GM15510 (cell line): ENCODE results near the gene PTPRG.

Source experiments
- POLR2A ChIP-seq: IDR thresholded peaks from 3 replicates; pipeline ENCODE4 v1.6.1; 2011; ENCODE audit warnings: borderline replicate concordance; ENCODE audit not compliant: insufficient read length; ENCODE audit errors: extremely low read depth

The PTPRG gene

DNA sequence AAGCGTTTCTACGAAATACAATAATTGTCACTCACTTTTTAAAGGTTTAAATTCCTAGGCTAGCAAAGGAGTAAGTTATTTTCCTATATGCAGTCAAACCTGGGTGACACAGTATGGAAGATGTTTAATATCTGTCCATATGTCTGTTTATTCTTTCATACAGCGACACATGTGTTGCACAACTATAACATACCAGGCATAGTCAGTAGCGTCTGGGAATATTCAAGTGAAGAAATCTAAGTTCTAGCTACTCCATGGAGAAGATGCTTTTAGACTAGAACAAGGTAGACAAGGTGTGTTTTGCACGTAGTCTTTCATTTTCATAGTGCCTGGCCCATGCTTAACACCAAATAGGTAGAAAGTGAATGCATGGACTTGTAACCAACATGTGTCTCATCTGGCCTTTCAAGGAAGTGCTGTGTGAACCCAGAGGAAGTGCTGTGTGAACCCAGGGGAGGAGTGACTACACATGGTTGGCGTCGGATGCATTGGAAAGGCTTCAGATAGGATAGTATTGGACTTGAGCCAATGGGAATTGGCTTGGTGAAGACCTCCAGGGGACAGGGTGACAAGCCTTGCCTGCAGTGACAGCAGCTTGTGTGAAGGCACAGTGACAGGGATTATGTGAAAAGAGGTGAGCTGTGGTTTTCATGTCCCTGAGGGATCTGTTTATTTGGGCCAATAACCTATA is 267.0 kb downstream of the PTPRG start:
- TF ChIP-seq POLR2A, result no peak

DNA sequence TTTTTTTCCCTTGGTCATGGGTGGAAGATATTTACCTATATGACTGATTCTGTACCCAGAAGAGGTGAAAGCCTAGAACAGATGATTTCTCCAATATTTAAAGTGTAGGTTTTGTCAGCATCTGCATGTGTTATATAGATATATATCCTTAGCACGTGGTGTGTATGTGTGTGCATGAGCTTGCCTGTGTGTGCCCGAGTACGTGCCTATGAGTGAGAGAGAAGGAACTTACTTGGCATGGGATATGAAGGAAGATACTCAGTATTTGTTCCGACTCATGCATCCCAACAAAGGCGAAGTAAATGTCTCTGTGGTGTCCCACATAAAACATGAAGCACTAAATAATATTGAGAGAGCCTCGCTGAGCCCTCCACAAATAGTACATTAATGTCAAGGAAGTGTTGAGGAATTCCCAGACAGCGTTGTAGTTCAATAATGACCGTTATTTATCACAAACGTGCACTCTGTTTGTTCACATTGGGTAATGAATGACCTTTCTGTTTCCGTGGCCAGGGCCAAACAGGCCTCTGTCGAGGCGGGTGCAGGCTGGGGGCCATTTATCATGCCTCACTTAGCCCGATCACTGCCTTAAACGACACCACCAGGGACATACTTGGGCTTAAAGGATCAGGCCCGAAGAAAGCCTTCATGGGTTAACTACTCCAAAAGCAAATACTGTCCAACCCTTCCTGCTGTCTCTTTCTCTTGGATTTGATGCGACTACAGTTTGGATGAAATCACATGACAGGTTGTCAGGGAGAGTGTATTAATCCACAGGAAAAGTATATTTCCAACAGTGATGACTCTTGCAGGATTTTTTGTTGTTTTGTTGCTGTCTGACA is 267.7 kb downstream of the PTPRG start:
- TF ChIP-seq POLR2A, result no peak

DNA sequence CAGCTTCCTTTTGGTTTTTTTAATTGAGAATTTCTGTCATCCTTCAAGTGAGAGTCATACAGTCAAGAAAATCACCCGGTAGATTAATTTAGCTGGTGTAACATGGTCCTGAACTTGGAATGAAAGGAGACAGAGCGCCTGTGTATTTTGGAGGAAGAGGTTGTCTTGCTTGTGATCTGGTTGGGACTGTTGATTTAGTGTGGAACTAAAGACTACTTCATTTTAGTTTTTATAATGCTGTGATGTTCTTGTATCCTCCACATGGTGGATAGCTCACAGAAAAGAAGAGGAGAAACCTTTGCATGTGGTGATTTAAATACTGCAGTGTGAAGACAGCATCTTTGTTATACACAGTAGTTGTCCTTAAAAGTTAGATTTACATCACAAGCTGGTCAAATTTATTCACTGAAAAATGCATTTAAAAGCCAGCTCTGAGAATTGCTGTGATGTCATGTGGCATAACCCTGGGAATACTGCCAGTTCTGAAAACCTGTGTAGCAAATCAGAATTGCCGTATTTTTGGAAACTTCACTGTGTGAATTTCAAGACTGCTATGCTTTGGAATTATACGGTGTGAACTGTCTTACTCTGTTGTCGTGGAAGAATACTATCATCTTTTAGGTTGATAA is 268.5 kb downstream of the PTPRG start:
- TF ChIP-seq POLR2A, result no peak

DNA sequence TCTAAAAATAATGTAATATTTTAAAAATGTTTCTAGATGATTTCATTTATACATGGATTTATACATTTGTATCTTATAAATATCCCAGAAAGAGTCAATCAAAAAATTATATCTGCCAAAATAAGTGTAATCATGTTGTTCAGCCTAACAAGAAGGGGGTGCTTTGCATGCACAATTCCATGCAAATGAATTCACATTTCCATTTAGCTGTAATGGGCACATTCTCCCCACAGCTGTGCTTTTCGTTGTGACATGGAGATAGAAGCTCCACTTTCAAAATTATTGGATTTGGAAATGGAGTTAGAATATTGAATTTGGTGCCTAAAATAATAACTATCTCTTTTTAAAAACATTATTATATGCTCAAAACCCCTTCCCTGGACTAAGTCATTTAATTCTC is 270.6 kb downstream of the PTPRG start:
- no peak for TF ChIP-seq POLR2A

DNA sequence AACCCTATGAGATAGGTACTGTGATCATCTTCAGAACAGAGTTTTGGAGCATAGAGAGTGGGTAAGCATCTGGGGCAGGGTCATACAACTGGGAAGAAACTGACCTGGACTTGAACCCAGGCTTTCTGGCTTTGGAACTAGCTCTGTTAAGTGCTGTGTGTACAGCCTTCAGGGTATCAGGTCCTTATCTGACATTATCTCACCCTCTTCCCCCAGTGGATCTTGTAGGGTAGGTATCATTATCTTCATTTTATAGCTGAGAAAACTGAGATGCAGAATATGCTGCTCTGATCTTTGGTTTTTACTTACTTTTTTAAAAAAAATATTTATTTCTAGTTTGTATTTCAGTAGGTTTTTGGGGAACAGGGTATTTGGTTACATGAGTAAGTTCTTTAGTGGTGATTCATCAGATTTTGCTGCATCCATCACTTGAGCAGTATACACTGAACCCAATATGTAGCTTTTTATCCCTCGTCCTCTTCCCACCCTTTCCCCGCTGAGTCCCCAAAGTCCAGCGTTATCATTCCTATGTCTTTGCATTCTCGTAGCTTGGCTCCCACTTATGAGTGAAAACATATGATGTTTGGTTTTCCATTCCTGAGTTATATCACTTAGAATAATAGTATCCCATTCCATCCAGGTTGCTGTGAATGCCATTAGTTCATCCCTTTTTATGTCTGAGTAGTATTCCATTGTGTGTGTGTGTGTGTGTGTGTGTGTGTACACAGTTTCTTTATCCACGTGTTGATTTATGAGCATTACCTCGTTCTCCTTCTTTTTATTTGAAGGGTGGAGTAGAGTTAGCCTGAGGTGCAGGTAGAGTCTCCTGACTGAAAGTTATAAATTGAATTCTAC is 271.2 kb downstream of the PTPRG start:
- no peak for TF ChIP-seq POLR2A

DNA sequence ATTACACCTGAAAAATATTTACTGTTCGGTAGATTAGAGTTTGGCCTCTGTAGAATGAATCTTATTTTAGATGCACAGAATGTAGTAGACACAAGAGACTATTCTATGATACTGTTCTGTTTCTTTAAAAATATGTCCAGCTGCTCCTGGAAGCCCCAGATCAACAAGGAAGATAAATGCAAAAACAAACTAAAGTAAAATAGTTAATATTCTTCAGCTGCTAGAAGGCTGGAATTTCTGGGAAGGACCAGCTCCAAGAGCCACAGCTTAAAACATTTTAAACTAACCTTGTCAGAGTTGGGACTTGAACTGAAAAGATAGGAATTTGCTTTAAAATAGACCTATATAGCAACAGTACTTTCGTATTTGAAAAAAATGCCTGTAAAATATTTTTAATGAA is 277.9 kb downstream of the PTPRG start:
- no peak for TF ChIP-seq POLR2A

DNA sequence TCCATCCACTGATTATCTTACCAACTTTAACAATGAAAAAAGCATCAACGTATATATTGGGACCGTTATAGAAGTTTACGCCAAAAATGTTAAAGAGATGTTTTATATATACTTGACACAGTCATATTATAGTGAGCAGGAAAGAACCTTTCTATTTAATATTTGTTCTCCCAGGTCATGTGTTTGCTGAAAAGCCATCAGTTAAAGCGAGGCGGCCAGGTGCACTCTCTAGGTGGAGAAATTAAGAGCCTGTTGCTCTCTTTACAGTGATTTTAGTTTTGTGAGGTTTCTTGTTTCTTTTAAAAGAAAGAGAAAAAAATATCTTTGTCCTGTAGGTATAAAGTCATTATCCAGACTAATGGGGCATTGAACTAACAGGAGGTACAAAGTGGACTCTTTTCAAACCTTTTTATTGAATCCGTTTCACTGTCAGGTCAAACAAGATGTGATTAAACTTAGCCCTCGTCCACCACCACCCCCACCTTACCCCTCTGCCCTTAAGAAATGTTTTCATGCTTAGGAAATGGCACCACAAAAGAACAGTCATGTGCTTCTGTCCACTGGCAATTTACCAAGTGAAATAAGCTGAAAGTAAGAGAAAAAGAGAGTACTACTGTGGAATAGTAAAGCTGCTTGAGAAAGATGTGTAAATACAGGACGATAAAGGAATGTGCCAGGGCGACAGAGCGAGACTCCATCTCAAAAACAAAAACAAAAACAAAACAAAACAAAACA is 279.9 kb downstream of the PTPRG start:
- no peak for TF ChIP-seq POLR2A

DNA sequence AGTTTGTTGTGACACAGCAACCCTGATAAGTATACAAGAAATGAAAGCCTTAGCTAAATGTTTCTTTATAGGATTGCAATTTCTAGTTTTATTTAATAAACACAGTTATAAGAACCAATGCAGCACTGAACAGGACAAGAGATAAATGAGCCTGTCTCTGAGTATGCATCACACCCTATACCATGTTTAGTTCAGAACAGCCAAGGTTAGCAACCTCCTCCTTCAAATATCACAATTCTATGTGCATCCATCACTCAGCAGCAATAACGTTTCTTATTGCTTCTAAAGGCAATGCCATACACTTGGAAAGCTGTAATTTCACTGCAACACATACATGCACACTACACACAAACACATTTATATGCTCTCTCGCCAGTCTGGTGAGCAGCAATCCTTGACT is 280.6 kb downstream of the PTPRG start:
- no peak for TF ChIP-seq POLR2A

DNA sequence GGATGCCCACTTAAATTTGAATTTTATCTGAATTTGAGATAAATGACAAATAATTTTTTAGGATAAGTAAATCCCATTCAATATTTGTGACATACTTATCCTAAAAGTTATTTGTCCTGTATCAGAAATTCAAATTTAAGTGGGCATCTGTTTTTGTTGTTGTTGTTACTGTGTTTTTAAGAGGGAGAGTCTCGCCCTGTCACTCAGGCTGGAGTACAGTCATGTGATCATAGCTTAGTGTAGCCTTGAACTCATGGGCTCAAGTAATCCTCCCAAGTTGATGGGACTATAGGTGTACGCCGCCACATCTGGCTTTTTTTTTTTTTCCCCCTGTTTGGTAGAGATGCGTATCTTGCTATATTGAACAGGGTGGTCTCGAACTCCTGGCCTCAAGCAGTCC is 283.0 kb downstream of the PTPRG start:
- no peak for TF ChIP-seq POLR2A

DNA sequence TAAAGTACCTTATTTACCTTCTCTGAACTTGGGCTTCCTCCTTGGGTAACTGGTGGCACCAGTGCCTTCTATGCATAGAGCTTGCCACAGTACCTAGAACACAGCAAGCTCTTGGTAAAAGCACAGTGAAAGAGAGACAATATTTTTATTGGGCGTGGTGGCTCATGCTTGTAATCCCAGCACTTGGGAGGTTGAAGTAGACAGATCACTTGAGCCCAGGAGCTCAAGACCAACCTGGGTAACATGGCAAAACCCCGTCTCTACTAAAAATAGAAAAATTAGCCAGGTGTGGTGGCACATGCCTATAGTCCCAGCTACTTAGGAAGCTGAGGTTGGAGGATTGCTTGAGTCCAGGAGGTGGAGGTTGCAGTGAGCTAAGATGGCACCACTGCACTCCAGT is 285.1 kb downstream of the PTPRG start:
- TF ChIP-seq POLR2A, result no peak

DNA sequence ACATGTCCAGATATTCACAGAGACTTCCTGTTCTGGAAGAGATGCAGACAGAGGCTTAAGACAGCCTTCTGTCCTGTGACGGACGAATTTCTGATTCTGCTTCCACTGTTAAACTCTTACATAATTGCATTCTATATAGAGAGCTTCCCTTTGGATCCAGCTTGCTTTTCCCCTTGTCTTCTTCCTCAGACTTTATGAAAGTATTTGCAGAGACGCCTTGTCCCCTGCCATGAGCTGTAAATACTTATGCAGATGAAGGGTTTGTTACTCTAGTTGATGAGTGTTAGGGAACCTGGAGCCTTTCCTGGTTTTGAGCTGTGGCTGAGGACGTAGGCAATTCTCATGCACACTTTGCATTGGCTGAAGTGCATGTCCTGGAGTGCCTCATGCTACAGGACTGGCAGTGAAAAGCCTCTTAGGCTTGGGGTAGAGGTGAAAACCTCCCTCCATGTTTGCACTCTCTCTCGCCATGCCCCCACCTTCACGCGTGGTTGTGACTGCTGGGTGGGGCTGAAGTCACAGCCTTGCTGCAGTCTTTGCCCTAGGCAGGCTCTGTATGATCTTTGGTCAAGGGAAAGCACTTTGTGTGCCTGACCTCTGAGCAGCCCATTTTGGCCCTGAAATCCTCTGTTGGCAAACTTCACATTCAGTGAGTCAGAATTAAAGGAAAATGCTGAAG is 286.6 kb downstream of the PTPRG start:
- TF ChIP-seq POLR2A, result no peak

DNA sequence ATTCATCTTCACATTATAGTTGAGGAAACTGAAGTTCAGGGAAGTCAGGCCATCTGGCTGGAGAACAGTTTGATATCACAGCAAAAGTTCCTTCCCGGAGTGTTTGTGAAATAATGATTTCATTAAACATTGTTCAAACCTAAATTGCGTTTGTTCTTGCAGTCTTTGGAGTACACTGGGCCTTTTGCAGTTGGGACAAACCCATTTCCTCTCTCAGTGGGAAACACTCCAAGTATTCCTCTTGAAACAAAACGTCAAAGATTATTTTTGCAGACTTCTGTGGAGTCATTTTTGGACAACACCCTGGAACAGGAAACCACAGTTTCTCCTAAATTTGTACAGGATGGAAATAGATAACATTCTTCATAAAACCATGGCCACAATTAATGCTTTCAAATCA is 287.5 kb downstream of the PTPRG start:
- TF ChIP-seq POLR2A, result no peak

DNA sequence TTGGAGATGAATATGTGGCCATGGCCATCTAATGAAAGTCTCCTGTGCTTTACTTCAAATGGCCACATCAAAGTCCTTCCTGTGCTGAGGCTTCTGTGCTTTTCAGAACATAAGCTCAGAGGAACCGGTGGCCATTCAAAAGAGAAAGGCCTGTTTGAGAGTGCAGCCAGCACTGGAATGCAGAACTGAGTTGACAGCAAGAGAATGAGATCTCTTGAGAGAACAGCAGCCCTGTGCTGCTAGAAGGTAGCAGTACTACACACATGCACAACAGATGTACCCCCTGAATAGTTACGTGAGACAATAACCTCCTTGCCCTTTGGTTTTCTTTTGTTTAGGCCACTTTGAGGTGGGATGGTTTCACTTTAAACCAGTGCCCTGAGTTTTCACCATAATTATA is 292.5 kb downstream of the PTPRG start:
- no peak for TF ChIP-seq POLR2A

DNA sequence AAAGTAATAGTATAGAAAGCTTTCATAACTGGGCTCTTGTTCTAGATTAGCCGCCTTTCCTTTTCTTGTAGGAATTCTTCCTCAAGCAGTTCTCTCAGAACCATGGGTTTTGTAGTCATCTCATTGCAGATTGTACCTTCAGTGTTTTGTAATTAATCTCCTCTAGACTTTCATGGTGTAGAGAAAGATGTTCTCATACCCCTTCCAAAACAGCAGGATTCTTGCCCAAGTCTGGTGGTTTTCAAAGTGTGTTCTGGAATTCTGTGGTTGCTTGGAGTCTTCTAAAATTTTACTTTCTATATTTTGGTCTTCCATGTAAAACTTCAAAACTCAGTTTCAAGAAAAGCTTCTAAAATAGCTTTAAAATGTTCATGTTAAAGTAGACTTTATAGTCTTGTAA is 293.8 kb downstream of the PTPRG start:
- TF ChIP-seq POLR2A, result no peak

DNA sequence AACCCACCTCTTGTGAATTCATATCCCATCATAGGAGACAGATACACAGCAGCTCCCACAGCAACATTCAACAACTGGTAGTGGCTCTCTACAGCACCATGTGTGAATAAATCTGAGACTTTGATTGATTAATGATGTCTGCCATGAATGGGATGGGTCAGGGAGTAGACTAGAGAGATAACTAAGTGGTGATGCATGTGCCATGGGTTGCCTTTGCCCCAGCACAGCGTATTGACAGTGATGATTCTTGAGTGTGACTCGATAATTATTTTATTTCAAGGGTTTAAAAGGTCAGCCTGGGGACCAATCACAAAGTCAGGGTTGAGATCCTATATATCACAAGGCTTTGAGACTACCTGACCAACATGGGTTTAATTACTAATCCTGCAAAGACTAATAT is 295.9 kb downstream of the PTPRG start:
- no peak for TF ChIP-seq POLR2A

DNA sequence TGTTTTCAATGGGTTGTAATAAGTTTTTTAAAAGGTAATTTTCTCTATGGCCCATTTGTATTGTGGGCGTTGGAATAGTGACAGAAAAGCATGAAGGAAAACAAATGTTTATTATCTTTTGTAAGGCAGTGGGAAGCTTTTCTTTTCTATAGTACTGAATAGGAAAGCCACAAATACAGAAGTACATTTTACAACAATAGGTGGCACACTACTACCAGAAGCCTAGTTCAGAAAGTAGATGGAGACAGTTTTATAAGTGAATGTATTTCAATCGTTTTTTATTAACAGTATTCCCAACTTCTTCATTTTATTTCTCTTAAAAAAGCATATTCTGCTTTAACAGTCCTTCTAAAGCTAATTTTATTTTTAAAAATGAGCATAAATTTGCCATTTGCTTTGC is 296.7 kb downstream of the PTPRG start:
- no peak for TF ChIP-seq POLR2A
